Measurements from ENCODE around the gene TRPT1.

TRPT1 gene

DNA sequence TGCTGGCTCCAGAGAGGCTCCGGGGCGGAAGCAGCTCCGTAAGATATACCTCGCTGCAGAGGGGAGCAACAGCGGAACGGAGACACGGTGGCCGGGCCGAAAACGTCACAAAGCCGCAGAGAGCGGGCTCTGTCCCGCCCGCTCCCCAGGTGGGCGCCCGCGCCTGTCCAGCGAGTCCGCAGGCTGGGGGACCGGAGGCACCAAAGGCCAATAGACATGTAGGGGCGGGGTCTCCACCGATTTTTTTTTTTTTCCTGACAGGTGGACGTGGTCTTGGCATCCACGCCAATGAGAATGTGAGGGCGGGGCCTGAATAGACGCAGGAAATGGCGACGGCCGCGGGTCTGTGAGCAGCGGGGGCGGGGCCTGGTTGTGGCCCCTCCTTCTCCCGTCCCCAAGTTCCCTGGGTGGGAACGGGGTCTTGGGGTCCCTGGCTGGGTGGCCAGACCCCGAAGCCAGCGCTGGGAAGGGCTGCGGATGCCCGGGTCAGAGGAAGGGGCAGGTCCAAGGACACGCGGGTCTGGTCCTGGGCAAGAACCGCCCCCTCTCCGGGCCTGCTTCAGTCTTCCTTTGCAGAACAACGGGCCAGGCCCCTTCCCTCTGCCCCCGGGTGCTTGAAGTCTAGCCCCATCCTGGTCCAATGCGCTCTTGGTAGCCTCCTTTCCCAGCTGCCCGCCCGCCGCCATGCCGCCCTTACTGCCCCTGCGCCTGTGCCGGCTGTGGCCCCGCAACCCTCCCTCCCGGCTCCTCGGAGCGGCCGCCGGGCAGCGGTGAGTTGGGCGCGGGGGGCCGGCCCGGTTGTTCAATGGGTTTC is 4.4 kb upstream of the TRPT1 start, which contains the start of gene DNAJC4:
Gene DNAJC4 (plus strand): TSS at position 378 of the 814 bp plus-strand sequence. CDS start 307 bp downstream, at position 685.
- DNase-seq (ENCODE audit: low read depth), result no peak

DNA sequence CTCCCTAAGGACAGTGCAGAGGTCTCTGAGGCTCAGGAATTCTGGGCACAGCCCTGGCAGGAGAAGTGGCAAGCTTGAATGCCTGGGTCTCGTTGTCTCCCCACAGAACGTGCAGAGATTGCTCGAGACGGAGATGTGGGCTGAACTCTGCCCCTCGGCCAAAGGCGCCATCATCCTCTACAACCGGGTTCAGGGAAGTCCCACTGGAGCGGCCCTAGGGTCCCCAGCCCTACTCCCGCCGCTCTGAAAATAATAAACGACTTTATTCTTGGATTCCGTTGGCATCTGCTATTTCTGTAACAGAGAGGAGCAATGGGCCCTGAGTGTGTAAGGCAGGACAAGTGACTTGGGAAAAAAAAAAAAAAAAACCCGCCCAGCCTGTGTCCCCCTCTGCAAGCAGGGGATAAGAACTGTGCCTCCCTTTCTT is 3.8 kb upstream of the TRPT1 start:
- no peak for DNase-seq (ENCODE audit: low read depth)

DNA sequence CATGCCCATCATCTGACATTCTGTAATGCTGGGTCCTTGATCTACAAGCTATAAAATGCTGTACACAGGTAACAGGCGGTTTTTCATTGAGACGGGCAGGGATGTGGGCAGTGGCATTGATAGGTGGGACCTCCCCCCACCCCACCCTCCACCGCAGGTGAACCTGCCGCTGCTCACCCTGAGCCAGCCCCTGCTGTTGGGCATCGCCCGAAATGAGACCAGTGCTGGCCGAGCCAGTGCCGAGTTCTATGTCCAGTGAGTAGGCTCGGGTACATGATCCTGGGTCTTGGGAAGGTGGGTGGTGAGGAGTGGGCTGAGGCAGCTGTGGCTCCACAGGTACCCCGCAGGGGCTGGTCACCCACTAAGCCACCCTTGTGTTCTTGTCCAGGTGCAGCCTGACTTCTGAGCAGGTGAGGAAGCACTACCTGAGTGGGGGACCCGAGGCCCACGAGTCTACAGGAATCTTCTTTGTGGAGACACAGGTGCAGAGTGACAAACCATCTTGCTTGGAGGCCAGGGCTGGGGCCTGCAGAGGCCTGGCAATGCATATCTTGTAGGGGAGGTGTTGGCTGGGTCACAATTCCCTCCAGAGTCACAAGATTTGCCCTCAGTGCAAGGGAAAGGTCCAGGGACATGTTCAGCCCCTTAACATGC is 3.2 kb upstream of the TRPT1 start:
- DNase-seq (ENCODE audit: low read depth), result no peak

DNA sequence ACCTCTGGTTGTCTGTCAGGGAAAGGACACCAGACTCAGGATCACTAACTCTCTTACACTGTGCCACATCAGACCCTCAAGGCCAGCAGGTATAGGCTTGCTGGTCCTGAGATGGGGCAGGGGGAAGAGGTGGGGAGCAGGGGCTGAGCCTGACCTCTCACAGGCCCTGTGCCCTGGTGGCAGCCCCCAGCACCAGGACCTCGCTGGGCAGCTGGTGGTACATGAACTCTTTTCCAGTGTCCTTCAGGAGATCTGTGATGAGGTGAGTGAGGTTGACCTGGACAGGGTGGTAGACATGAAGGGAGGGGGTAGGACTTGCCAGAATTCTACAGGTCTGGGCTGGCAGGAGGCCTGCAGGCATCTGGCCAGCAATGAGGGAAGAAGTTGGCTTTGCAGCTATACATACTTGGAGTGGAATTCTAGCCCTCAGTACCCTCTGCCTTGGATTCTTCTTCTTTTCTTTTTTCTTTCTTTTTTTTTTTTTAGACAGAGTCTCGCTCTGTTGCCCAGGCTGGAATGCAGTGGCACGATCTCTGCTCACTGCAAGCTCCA is 1.5 kb upstream of the TRPT1 start:
- DNase-seq (ENCODE audit: low read depth), result no peak

DNA sequence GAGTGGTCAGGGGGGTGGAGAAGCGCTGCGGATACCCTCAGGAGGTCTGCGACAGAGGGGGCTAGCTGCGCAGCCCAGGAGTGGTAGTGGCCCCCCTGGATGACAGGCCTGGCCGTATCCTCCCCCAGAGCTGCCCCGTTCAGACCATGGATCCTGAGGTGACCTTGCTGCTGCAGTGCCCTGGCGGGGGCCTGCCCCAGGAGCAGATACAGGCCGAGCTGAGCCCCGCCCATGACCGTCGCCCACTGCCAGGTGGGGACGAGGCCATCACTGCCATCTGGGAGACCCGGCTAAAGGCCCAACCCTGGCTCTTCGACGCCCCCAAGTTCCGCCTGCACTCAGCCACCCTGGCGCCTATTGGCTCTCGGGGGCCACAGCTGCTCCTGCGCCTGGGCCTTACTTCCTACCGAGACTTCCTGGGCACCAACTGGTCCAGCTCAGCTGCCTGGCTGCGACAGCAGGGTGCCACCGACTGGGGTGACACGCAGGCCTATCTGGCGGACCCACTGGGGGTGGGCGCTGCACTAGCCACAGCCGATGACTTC is 593 bp upstream of the TRPT1 start:
- DNase-seq (ENCODE audit: low read depth), result no peak

DNA sequence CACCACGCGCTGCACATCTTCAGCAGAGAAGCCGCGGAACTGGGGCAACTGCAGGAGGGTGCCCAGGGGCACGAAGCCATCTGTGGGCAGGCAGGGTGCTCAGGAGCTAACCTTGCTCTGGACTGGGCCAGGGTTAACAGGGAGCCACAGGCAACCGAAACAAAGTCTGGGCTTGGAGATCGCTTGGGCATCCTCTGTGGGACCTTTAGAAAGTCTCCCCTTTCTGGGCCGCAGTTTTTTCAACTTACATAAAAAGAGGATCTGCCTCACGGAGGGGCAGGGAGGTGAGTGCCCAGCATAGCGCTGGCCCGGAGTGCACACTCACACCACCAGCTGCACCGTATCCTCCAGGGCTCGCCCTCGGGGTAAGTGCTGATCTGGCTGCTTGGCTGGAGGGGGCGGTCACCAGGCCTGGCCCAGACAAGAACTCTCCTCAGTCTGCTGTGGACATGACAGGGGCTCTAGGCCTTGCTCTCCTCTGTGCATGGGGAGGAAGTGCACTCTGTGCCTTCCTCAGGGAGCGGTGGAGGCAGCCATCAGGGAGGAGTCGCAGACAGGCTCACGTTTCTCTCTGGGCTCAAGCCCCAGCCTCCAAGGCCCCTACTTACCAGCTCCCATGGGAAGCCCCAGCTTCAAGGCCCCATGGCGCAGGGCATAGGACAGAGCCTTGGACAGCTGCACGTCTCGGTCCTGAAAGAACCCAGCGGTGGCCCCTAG is 937 bp downstream of the TRPT1 start:
- DNase-seq (ENCODE audit: low read depth), result no peak

DNA sequence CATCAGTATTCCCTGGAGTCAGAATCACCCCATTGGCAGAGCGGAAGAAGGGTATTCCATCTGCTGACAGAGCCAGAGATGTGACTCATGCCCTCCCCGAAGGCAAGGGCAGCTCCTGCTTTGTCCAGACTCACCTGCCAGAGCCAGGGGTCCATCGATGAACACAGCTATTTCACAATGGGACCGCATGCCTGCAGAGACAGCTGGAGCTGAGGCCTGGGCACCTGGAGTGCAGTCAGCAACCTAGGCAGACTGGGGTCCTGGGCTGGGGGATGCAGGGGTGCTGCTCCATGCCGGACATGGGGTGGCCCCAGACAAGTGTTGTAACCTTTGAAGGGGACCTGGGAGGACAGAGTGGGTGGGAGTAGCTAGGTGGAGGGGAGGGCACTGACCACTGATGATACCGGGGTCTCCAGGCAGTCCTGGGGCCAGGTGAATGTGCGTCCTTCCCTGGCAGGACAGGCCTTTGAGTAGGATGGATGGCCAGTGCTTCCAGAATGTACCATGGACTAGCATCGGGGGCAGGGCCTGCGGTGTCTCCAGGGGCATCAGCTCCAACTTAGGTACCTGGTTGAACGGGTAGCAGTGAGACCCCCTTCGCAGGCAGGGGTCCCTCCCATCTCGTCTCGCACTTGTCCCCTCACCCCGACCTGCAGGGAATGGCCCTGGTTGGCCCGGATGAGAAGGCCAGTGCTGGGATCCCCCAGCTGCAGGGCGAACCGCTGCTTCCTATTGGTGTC is 1.7 kb downstream of the TRPT1 start:
- DNase-seq (ENCODE audit: low read depth), result no peak

DNA sequence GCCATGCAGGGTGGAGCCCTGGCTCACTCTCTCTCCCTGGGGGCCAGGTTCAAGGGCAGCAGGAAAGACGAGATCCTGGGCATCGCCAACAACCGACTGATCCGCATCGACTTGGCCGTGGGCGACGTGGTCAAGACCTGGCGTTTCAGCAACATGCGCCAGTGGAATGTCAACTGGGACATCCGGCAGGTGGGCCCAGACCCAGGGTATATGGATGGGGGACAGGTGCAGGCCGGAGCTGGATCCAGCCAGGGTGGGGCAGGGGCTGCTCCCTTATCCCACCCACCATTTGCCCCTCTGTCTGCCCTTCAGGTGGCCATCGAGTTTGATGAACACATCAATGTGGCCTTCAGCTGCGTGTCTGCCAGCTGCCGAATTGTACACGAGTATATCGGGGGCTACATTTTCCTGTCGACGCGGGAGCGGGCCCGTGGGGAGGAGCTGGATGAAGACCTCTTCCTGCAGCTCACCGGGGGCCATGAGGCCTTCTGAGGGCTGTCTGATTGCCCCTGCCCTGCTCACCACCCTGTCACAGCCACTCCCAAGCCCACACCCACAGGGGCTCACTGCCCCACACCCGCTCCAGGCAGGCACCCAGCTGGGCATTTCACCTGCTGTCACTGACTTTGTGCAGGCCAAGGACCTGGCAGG is 2.9 kb downstream of the TRPT1 start:
- DNase-seq (ENCODE audit: low read depth), result no peak

DNA sequence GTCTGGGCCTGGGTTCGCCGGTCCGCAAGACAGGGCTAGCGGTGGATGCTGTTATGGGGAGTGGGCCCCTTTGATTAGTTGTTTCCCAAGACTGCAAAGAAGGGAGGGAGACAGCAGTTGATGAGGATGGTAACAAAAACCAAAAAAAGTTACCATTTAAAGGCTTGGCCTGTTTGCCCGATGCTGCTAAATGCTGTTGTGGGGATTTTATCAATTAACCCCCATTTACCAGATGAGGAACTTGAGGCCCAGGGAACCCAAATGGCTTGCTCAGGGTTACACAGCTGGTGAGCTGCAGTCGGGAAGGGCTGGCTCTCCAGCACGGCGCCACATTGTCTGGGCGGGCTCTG is 3.4 kb downstream of the TRPT1 start:
- DNase-seq (ENCODE audit: low read depth), result no peak

DNA sequence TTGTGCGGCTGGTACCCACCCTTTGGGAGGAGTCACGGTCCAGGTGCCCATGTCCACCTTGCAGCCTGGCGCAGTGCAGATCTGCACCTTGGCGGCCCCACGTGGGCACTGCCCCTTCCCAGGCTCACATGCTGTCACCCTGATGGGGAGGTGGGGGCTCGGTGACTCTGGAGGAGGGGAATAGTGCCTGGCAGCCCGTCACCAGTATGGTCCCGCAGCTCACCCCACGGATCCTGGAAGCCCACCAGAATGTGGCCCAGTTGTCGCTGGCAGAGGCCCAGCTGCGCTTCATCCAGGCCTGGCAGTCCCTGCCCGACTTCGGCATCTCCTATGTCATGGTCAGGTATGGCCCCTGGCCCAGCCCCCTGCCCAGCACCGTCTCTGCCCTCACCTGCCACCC is 5.2 kb downstream of the TRPT1 start:
- no peak for DNase-seq (ENCODE audit: low read depth)

DNA sequence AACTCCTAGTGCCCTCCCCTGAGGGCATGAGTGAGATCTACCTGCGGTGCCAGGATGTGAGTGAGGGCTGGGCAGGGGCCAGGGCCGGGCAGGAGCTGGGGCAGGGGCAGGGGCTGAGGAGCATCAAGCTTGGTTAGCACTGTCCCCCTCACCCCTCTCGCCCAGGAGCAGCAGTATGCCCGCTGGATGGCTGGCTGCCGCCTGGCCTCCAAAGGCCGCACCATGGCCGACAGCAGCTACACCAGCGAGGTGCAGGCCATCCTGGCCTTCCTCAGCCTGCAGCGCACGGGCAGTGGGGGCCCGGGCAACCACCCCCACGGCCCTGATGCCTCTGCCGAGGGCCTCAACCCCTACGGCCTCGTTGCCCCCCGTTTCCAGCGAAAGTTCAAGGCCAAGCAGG is 5.7 kb downstream of the TRPT1 start:
- no peak for DNase-seq (ENCODE audit: low read depth)

DNA sequence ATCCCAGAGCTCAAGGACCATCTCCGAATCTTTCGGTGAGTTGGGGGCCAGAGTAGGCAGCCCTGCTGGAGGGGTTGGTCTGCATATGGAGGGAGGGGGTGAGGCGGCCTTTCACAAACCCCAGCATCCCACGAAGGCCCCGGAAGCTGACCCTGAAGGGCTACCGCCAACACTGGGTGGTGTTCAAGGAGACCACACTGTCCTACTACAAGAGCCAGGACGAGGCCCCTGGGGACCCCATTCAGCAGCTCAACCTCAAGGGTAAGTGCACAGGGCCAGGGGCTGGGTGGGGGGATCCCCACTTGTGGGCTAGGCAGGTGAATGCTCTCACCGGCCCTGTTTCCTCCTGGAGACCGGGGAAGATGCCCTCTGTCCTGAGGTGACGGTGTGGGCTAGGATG is 6.2 kb downstream of the TRPT1 start:
- DNase-seq (ENCODE audit: low read depth), result no peak

DNA sequence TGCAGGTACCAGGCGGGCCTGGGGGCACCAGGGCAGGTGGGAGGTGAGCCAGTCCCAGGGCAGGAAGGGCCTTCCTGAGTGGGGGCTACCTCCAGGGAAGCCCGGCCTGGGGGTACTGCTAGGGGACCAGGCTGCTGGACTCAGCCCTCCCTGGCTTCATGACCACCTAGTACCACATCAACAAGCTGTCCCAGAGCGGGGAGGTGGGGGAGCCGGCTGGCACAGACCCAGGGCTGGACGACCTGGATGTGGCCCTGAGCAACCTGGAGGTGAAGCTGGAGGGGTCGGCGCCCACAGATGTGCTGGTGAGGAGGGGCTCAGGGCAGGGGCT is 6.7 kb downstream of the TRPT1 start:
- no peak for DNase-seq (ENCODE audit: low read depth)

DNA sequence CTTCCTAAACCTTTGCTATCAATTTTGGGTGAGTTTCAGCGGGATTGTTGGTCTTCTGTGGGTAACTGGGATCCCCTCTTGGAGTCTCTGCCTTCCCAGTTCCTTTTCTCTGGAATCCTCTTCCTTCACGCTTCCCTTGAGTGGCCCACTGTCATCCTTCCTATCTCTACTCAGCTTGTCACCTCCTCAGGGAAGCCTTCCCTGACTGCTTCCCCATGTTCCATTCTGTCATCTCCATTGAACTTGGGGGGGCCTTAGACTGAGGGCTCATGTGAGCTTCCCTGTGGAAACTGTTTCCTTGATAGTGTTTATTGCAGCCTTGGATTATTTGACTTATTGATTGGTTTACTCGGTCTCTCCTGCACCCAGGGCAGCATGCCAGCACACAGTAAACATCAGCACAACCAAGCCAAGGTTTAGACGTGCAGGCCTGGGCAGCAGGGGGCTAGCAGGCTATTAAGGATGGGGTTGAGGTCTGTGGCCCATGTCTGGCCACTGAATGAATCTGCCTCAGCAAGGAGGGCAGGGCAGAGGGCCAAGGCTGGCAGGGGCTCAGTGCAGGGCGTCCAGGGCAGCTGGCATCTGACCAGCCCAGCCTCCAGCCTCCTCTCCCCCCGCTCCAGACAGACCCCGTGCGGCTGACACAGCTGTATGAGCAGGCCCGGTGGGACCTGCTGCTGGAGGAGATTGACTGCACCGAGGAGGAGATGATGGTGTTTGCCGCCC is 7.2 kb downstream of the TRPT1 start:
- no peak for DNase-seq (ENCODE audit: low read depth)

DNA sequence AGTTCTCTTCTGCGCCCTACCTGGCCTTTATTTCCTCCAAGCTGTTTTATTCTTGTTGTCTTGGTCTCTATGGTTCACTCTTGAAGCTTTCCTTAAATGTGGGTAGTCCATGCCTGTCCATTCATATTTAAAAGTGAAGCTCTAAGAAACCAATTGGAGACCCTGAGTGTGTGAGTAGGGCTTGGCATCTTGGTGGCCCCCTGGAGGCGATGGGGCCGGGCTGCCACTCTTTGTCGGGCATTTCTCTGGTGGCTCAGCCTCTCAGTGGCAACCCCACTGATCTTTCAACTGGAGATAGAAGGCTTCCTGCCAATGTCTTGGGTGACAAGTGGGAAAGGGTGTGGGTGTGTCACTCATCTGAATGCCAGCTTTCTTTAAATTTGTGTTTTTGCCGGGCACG is 9.1 kb downstream of the TRPT1 start:
- DNase-seq (ENCODE audit: low read depth), result no peak

DNA sequence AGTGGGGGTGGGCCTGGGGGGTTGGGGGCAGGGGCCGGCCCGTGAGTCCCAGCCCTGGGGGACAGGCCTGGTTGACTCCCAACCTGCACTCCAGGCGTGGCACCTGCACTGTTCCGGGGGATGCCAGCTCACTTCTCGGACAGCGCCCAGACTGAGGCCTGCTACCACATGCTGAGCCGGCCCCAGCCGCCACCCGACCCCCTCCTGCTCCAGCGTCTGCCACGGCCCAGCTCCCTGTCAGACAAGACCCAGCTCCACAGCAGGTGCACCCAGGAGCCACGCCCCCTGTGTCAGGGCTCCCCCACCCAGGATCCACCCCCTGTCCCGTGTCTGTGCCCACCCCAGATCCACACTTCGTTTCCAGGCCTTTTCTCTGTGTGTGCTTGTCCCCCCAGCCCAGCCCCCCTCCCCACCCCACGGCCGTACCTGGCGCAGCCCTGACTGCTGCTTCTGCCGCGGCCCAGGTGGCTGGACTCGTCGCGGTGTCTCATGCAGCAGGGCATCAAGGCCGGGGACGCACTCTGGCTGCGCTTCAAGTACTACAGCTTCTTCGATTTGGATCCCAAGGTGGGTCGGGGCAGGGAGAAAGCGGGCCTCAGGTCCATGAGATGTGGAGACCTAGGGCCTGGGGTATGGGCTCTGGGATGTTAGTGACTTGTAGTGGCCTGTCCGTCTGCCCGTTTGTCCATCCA is 14.7 kb downstream of the TRPT1 start:
- no peak for DNase-seq (ENCODE audit: low read depth)

DNA sequence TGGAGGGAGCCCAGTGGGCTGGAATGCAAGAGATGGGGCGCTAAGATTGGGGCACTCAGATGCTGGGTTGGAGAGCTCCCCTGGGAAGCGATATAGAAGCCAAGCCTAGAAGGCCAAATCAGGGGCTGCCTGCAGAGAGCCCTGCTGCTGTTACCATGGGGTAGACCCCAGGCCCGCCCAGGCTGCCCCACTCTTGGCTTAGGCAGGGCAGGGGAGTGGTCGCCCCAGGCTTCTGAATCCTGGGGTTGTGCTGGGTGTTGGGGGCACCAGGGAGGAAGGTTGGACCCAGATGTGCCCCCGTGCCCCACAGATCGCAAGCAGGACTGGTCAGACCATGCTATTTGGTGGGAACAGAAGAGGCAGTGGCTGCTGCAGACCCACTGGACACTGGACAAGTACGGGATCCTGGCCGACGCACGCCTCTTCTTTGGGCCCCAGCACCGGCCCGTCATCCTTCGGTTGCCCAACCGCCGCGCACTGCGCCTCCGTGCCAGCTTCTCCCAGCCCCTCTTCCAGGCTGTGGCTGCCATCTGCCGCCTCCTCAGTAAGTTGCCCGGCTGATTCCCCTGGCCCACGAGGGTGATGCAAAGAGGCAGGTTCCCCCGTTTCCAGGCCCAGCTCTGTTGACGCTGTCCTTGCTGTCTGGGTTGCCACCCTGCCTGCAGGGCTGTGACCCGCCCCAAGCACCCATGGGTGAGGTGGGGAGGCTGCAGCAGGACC is 15.5 kb downstream of the TRPT1 start:
- DNase-seq (ENCODE audit: low read depth), result no peak

DNA sequence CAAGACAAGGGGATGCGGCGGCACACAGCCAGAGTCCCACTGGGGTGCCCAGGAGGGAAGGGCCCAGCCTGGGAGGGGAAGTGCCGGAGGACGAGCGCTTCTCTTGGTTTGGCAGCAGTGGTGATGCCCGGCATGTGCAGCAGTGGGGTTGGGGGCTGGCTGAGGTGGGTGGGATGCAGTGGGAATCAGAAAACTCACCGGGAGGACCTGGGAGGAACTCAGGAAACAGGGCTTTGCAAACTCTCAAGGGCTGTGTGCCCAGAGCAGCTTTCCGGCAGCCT is 16.5 kb downstream of the TRPT1 start:
- no peak for DNase-seq (ENCODE audit: low read depth)

DNA sequence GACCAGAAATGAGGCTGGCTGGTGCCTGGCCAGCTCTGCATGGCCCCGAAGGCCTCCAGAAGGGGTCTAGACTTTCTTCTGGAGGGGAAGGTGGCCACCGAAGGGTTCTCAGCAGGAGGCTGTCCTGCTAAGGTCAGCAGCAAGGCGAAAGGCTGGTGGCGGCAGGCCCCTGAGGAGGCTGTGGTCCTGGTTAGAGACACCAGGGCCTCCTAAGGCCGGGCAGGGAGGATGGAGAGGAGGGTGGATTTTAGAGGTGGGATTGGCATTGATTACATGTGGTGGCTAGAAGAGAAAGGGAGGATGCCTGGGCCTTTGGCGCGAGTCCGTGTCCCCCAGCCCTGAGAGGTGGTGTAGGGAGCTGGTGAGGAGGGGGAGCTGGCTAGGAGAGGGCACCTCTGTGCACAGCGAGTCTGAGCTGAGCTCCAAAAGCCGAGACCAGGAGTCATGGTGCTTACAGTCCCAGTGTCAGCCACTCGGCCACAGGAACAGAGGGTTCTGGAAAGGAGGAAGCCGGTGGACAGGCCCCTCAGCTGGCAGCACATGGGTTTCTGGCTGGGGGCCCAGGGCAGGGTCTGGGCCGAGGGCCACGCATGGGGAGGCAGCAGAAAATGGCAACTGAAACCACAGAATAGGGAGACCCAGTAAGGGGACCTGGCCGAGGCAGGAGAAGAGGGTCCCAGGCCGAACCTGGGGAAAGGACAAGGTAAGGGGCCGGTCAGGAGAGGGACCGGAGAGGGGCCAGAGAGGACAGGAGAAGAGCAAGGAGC is 17.0 kb downstream of the TRPT1 start:
- DNase-seq (ENCODE audit: low read depth), result no peak
